GM18502 (cell line): Measurements from ENCODE around the gene SLAMF6.
"Not testable (repeated sequence)": the region's sequence is repeated elsewhere in the genome, so short reads cannot be mapped to it uniquely, and the experiment has no call there.

Experiments used
- ATAC-seq: cut with Tn5 transposase; IDR thresholded peaks from one replicate; pipeline ENCODE4 v1.9.1; 2021; ENCODE audit warnings: mild to moderate bottlenecking; ENCODE audit not compliant: unreplicated experiment, poor library complexity

SLAMF6 gene

GRCh38 chr1:160544647-160545046, 21.6 kb upstream of the SLAMF6 start:
- ATAC-seq, result no peak

- no peak for ATAC-seq
Measured at GRCh38 chr1:160542303-160542945, 19.4 kb upstream of the SLAMF6 start.

DNA sequence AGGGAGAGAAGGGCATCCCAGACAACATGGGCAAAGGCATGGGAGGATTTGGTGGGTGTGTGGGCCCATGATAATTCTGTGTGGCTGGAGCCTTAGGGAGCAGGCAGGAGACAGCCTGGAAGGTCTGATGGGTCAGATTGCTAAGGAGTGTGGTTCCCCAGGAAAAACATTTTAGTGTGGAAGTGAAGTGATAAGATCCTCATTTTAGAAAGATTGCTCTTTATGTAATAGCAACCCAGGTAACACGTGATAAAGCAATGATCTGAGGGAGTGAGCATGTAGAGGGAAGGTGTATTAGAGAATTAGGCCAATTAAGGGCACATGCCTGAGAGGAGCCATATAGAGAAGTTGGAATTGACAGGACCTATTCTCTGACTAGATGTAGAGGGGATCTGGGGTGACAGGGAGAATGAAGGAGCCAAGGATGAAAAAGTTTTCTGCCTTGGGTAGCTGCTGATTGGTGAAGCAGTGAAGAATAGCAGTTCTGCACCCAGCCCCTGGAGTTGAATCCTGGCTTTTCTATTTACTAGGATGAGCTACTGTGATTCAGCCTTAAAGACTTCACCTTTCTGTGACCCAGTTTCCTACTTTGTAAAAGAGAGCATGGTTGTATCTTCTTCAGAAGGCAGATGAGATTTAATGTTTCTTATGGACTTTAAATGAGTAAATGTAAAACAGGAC, 18.7 kb upstream of the SLAMF6 start:
- no peak for ATAC-seq

GRCh38 chr1:160540859-160541233, 17.8 kb upstream of the SLAMF6 start:
- no peak for ATAC-seq

DNA sequence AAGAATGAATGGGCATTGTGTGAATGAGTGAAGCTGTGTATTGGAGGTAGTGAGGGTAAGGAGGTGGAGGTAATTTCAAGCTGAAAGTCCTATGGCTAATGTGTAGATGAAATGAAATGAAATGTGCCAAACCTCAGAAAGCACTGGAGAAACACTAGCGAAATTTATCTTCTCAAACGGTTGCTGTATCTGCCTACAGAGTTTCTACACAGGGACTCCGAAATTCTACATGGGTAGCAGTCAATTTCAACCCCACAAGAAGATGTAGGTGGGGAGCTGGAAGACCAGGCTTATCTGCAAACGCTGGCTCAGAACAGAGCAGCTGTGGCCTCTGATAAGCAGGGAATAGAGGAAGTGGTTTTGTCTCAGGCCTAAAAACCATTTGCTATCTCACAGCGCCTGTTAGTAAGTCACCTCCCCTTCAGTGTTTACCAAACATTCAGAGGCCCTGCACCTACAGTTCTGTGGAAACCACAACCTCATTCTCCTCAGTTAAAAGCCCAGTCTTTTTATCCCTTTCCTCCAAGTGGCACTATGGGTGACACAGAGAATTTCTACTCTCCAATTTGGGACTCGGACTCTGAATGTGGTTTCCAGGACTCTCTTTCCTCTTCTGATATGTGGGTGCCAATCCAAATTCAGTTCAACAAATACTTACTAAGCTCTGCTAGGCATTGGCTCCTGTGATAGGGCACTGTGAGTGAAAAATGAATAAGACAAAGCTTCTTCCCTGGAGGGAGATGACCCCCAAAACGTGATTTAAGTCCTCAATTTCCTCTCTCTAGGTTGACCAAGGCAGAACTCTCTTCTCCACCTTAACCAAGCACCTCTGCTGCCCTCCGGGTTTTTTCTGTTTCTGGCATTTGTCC, 17.2 kb upstream of the SLAMF6 start:
- peak; percentile 93 for ATAC-seq

DNA sequence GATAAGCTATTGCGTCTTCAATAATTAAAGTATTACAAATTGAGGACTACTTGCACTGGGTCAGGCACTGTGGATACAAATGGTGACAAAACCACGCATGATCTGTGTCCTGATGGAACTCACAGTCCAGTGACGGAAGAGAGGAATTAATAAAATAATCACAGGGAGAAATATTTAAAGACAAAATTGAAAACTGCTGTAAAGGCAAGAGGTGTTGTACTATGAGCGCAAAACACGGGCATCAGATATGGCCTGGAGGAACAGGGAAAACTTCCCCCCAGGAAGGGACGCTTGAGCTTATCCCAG, 16.6 kb upstream of the SLAMF6 start:
- no peak for ATAC-seq

DNA sequence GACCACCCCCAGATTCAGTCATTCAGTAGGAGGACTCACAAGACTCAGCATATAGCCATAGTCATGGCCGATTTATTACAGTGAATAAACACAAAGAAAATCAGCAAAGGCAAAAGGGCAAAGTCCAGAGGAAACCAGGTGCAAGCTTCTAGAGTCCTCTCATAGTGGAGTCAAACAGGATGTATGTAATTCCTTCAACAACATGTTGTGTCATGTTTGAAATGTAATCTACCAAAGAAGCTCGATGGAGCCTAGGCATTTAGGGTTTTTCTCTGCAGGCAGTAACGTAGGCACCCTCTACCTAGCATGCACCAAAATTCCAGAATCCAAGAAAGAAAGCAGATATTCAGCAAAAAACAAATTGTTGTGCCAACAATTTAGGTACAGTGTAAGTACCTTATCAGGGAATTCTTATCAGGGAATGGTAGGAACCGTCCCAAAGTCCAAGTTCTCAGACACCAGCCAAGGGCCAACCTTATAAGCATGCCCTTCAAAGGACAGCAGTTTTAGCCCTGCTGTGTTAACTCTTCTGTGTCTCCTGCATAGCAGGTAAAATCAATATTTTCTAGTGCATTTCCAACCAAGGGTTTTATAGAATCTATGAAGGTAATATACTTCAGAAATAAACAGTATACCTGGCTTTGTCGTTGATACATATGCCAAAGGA, 16.1 kb upstream of the SLAMF6 start:
- no peak for ATAC-seq

DNA sequence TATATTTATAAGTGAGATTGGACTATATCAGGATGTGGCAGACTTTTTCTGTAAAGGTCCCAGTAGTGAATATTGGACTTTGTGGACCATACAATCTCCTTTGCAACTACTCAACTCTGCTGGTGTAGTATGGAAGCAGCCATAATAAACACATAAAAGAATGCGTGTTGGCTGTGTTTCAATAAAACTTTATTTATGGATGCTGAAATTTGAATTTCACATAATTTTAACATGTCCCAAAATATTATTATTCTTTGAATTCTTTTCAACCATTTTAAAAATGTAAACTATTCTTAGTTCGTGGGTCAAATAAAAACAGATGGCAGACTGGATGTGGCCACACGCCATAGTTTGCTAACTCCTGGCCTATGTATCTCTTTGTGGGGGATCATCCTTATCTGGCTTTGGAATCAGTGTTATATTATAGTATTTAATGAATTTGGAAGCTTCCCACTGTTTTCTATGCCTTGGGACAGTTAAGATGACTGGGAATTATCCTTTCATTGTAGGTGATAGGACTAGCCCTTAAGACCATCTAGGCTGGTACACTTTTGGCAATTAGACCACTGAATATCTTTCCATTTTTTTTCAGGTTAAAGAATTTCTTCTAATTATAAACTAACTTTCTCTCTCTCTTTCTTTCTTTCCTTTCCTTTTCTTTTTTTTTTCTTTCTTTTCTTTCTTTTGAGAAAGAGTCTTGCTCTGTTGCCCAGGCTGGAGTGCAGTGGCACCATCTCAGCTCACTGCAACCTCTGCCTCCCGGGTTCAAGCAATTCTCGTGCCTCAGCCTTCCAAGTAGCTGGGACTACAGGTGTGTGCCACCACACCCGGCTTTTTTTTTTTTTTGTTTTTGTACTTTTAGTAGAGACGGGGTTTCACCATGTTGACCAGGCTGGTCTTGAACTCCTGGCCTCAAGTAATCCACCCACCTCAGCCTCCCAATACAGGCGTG, 14.9 kb upstream of the SLAMF6 start:
- no peak for ATAC-seq

DNA sequence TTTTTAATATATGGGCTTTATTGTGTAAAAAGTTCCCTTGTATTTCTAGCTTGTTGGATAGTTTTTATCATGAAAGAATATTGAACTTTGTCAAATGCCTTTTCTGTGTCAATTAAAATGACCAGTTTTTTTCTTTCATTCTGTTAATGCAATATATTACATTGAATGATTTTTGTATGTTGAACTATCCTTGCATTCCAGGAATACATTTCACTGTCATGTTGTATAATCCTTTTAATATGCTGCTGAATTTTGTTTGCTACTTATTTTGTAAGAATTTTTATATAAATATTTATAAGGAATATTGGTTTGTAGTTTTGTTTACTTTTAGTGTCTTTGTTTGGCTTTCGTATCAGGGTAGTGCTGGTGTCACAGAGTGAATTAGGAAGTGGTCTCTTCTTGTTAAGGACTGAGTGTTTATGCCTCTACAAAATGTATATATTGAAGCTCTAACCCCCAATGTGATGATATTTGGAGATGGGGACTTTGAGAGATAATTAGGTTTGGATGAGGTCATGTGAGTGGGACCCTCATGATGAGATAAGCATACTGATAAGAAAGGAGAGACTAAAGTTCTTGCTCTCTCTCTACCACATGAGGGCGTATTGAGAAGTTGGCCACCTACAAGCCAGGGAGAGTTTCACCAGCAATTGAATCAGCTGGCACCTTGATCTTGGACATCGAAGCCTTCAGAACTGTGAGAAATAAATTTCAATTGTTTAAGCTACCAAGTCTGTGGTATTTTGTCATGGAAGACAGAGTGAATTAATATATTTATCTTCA, 12.0 kb upstream of the SLAMF6 start:
- ATAC-seq, result no peak

DNA sequence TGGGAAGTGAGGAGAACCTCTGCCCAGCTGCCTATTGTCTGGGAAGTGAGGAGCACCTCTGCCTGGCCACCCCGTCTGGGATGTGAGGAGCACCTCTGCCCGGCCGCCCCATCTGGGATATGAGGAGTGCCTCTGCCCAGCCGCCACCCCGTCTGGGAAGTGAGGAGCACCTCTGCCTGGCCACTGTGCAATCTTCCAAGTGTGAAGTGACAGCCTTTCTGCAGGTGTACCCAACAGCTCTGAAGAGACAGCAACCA, 9.4 kb upstream of the SLAMF6 start:
- ATAC-seq, result not testable (repeated sequence)

- not testable (repeated sequence) for ATAC-seq
Measured at GRCh38 chr1:160531809-160532556, 8.9 kb upstream of the SLAMF6 start.

DNA sequence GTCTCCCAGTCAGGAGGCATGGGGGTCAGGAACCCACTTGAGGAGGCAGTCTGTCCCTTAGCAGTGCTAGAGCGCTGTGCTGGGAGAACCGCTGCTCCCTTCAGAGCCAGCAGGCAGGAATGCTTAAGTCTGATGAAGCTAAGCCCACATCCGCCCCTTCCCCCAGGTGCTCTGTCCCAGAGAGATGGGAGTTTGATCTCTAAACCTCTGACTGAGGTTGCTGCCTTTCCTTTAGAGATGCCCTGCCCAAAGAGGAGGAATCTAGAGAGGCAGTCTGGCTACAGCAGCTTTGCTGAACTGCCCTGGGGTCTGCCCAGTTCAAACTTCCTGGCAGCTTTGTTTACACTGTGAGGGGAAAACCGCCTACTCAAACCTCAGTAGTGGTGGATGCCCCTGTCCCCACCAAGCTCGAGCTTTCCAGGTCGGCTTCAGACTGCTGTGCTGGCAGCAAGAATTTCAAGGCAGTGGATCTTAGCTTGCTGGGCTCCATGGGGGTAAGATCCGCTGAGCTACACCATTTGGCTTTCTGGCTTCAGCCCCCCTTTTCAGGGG, 6.4 kb upstream of the SLAMF6 start:
- not testable (repeated sequence) for ATAC-seq

DNA sequence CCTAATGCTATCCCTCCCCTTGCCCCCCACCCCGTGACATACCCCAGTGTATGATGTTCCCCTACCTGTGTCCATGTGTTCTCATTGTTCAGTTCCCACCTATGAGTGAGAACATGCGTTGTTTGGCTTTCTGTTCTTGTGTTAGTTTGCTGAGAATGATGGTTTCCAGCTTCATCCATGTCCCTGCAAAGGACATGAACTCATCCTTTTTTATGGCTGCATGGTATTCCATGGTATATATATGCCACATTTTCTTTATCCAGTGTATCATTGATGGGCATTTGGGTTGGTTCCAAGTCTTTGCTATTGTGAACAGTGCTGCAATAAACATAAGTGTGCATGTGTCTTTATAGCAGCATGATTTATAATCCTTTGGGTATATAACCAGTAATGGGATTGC, 734 bp upstream of the SLAMF6 start:
- not testable (repeated sequence) for ATAC-seq

DNA sequence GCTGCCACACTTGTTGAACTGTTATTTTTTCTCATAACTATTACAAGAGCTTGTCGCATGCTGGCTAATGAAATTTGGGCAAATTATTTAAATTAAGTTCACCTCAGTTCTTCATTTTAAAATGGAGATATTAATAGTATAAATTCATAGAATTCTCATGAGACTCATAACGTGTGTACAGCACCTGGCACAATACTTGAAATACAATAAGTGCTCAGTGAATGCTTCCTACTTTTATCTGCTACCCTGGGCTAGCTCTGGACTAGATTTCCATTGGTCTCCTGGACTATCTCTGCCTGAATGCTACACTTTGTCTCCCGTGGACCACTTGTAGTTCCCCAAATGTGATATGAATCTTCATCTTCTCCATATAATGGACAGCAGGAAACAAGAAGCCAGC, 919 bp downstream of the SLAMF6 start:
- peak; percentile 7 for ATAC-seq

DNA sequence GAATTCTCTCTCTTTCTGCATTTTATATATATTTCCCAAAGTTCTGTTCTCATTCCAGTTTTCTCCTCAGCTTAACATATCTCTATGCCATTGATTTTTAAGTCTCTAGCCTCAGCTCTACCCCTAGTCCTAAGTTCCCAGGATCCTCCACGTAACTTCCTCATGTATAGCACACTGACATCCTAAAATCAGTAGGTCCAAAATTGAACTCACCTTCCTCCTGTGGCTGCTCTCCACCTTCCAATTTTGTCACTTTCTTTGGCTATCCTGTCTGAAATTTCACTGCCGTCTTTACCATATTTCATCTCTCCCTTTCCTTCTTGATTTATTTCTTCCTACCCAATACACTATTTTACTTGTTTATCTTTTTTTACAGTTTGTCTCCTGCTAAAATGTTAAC, 1.5 kb downstream of the SLAMF6 start:
- no peak for ATAC-seq

DNA sequence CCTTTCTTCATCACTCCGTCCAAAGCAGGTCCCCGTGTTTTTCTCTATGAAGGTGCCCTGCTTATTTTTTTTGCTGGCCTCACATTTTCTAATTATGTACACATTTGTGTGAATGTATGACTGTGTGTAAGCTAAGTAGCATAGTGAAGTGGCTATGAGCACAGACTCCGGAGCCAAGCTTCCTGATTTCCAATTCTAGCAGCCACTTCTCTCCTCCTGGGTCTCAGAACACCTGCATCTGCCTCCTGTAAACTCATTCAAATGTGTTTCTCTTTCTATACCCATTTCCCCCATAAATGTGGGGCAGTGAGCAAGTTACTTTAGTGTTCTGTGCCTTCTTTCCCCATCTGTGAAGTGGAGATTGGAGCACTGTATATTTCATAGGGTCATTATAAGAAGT, 2.1 kb downstream of the SLAMF6 start:
- peak; percentile 42 for ATAC-seq

- no peak for ATAC-seq
Measured at GRCh38 chr1:160520582-160520981, 2.5 kb downstream of the SLAMF6 start.

GRCh38 chr1:160519642-160520435, 3.2 kb downstream of the SLAMF6 start:
- peak; percentile 59 for ATAC-seq
